ELR (cell line): ENCODE results near the gene ABCC11.
A peak's percentile ranks its signal among the peaks of the same experiment; 100 is the strongest.

Experiments used
- DNase-seq: peaks from one replicate; pipeline ENCODE4 v3.0.0-alpha.2; 2015; ENCODE audit warnings: low read depth

ABCC11 gene

DNA sequence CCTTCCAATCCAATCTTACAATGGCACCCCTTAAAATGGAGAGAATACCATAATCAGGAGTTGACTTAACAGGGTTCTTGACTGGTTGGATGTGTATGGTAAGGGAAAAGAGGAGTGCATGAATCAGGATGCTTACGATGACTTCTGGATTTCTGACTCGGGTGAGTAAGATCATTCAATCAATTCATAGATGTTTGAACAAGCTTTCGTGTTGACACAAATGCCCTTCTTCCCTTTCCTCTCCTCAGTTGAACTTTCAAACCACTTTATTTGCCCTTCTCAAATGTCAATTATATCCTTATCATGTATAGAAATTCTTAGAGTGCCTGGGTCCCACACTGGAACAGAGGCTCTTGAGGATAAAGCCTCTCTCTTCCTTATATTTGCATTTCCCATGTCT is 117.4 kb downstream of the ABCC11 start:
- no peak for DNase-seq

DNA sequence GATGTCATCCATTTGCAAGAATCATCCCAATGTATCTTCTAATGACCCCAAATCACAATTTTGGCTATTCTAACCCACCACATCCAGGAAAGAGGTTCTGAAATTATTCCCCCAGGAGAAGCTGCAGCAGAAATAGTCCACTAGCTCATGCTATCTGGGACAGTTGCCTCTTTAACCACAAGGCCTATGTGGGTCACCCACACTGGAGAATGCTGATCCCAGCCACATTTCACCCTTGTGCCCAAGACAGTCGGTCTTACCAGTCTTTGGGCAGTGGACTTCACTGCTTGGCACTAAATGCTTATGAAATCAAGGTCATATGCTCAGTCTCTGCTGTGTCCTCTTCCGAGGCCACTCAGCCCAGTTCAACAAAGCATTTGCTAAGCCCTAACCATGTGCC is 118.6 kb downstream of the ABCC11 start:
- DNase-seq, result no peak

DNA sequence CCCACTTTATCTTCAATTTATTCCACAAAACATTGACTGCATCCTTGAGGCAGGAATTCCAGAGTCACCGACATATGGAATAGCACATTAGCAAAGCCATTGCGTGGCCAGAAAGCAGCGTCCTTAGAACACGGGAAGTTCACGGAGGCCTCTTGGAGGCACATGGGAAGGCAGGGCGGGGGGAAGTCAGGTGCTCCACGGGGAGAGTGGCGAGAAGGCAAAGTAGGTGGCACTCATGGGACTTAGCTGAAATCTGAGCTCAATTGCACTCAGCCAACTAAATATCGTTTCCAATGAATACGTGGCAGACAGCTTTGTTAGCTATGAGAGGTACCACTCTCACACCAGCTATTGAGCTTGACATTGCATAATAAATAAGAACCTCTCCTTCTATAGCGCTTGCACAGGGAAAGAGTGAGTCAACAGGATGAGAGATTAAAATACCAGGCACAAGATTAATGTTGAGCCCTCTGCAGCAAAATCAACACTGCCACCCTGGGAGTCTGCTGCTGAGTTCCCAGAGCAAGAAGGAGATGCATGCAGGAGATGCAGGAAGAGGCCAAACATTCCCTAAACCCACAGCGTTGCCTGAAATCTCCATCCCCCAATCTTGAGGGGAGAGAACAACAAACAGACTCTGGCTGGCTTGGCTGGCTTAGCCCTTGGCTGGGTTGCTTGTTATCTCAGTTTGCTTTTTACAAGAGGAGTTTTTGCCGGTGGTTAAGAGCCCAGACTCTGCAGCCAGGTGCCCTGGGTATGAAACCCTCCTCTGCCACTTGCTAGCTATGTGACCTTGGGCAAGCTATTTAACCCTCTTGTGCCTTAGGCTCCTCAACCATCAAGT is 120.3 kb downstream of the ABCC11 start:
- DNase-seq, result peak; percentile 91

DNA sequence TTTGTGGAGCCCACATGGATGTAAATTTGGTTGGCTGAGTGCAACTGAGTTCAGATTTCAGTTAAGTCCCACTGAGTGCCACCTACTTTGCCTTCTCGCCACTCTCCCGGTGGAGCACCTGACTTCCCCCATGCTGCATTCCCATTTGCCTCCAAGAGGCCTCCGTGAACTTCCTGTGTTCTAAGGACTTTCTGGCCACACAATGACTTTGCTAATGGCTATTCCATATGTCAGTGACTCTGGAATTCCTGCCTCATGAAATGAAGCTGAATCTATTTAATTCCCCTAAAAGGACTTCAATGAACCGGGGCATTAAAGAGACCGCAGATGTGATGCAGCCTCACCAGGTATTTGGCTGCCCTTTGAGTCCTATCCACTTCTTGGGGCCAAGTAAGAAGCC is 121.5 kb downstream of the ABCC11 start:
- DNase-seq, result peak; percentile 16

DNA sequence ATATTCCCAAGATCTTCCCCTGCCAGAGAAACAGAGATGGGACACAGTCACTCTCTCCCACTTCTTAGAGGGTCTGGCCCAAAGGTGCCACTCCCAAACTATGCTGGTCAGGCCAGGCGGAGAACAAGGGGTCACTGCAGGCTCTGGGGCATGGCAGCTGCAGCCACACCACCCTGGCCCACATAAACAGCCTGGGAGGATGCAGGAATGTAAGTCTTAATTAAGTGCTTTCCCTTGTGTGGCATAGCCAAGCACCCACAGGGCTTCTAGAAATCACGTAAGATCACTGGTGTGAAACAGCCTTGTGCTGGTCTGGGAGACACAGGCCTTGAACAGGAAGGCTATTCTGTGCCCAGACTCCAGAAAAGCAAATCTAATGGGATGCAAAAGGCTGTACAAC is 123.1 kb downstream of the ABCC11 start:
- DNase-seq, result no peak

DNA sequence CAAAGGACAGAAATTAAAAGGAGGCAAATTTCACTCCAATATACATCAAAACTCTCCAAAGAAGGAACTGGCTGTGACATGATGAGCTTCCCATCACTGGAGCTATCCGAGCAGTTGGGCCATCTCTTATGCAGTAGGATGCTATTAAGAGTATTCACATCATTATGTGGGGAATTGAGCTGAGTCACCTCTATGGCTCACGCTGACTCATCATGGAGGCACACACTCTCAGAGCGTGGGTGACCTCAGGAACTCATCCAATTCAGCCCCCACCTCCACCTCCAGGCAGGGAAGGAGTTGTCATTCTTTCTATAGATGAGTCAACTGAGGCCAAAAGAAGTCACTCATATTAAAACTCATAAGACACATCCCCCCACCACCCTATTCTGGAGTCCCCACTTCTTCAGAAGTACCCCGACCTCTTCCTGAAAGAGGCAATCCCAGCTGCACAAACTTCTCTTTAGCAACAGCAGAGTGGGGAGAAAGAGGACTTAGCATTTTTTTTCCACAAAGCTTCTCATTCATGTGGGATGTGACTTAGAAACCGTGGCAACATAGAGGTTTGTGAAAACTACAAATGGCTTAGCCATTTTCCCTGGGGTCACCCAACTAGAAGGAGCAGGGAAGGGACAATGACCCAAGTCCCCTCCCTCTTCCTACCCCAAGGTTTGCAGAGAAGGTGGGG is 124.1 kb downstream of the ABCC11 start:
- peak; percentile 100 for DNase-seq

DNA sequence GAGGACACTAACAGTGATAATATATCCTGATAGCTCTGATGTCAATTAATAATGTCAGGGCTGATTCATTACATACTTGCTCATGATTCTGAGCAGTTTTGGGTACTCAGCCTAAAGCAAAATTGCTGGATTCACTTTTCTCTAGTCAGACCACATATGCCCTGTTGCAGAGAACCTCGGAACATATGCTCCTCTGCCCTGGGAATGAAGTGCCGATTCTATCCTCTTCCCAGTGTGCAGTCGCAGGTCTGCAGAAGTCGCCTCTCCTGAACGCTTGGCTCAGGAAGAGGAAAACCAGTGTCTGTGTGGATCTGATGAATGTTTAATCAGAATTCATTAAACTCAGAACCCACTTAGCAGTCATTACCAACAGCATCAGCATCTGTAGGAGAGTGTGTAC is 126.1 kb downstream of the ABCC11 start:
- DNase-seq, result no peak

DNA sequence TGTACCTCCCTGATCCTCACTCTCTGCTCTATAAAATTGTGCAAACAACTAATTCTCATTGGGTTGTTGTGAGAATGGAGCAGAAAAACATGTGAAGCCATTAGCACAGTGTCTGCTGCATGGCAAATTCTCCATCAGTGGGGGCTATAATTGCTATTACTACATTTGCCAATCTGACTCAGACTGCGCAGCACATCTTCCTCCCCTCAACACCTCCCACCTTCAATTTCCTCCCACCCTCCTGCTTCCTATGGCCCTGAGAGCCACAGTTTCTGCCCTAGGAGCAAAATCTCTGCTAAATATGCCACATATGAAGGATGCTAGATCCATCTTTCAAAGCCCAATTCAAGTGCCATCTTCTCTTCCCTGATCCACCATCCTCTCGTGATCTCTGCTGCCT is 128.5 kb downstream of the ABCC11 start:
- no peak for DNase-seq

DNA sequence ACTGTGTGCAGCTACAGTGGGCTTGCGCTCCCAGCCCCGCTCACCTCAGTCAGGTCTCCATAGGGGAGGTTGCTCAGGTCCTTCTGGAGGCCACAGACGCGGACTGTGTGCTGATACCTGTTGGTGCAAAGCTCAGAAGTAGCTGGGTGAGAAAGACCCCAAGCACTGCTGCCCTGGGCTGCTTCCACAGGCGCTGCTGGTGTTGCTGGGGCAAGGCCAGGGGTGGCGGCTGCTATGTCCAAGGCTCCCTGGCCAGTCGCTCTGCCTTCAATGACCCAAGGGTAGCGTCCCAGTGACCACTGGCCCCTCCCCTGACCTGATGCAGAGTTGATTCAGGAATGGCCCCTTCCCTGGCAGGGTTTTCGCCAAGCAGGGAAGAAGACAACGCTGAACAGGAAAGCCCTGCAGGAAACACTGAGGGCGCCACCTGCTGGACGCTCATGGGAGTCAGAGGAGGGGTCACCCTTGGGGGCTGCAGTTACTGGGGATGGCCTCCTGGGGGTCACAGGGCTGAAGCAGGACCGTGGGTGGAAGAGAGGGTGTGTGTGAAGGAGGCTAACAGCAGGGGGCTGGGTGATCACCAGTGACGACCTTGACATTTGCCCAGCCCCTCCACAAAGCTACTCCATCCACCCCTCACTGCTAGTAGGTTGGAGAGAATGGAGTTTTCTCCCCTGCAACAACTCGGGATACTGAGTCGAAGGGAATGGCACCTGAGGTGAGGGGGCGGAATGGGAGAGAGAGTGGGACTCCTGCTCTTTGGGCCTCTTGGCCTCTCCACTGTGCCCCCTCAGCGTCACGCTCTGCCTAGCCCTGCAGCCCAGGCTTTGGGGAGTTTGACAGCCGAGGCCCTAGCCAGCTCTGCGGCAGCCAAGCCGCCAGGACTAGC is 129.9 kb downstream of the ABCC11 start:
- DNase-seq, result peak; percentile 72
